HCT116 (cell line): Measurements from ENCODE around the gene ELK3. TPM values are rescaled to one million over a fixed set of nuclear protein-coding genes. Genes with fewer than 3 reads are reported as not detected.

Experiments
- ATAC-seq: fragments of 200-7000 bp; cut with Tn5 transposase; 2 replicates; pipeline ENCODE4 v1.9.1; 2020; ENCODE audit warnings: mild to moderate bottlenecking, moderate library complexity
- BruUV-seq: library from RNA; stranded (reverse); fragments of 400-500 nt; replicated peaks from 2 replicates; lab custom pipeline; 2021; lab: Mats Ljungman, UMichigan
- CTCF ChIA-PET: fragments of 300-600 bp; sonication (Branson Sonifier 250); formaldehyde crosslinking; loops from one replicate; lab custom pipeline; 2021; ENCODE audit warnings: antibody characterized with exemption; lab: Charles Lee
- POLR2A ChIA-PET: fragments of 300-600, 350-600 bp; sonication (Branson Sonifier 250); formaldehyde crosslinking; loops from one replicate; lab custom pipeline; 2021; ENCODE audit warnings: antibody characterized with exemption; lab: Charles Lee
- RAD21 ChIA-PET, 2 experiments: fragments of 300-600 bp; sonication (Branson Sonifier 250); formaldehyde crosslinking; loops; one replicate each; lab custom pipeline; 2023; ENCODE audit warnings: low total read pairs in 2 of 2; ENCODE audit not compliant: uncharacterized antibody in 2 of 2, unreplicated experiment in 2 of 2, low non-redundant PET in 1 of 2; lab: Charles Lee
- DNase-seq: peaks from one replicate; pipeline ENCODE4 v3.0.0-alpha.2; 2010; ENCODE audit warnings: low read depth, low spot score
- H2AFZ ChIP-seq: fragments of 200-600 bp; shearing (Covaris generic), sonication (generic); 2 replicates; pipeline ENCODE4 v1.6.1; 2017; ENCODE audit warnings: low read depth, mixed run types, mixed read lengths, antibody characterized with exemption, low read length; ENCODE audit not compliant: poor library complexity, severe bottlenecking
- H3K27ac ChIP-seq: 2 replicates; pipeline ENCODE4 v1.5.1; 2012; ENCODE audit warnings: low read depth, low read length
- H3K27me3 ChIP-seq: fragments of 200-600 bp; sonication (generic); 2 replicates; pipeline ENCODE4 v1.6.1; 2016; ENCODE audit warnings: mixed run types, low read length, mixed read lengths; ENCODE audit not compliant: insufficient read depth
- H3K36me3 ChIP-seq, 2 experiments: fragments of 200-500 bp in 1 of 2; fragments of 200-600 bp in 1 of 2; sonication (Bioruptor generic) in 1 of 2; sonication (generic) in 1 of 2; 2 replicates each; pipeline versions ENCODE4 v1.5.1 to v1.6.1; 2014 to 2016; ENCODE audit warnings: low read length in 2 of 2, inconsistent platforms in 1 of 2, mixed read lengths in 1 of 2, mixed run types in 1 of 2; ENCODE audit not compliant: insufficient read depth in 2 of 2, control insufficient read depth in 1 of 2
- H3K4me1 ChIP-seq, 2 experiments: fragments of 200-600 bp in 1 of 2; sonication (generic) in 1 of 2; 2 replicates each; pipeline versions ENCODE4 v1.5.1 to v1.6.1; 2012 to 2017; ENCODE audit warnings: low read length in 2 of 2, inconsistent platforms in 1 of 2, mild to moderate bottlenecking in 1 of 2, mixed read lengths in 1 of 2, mixed run types in 1 of 2, moderate library complexity in 1 of 2; ENCODE audit not compliant: insufficient read depth in 2 of 2, control insufficient read depth in 1 of 2
- H3K4me2 ChIP-seq: fragments of 200-600 bp; sonication (generic); 2 replicates; pipeline ENCODE4 v1.6.1; 2017; ENCODE audit warnings: mixed run types, low read length, mixed read lengths
- H3K4me3 ChIP-seq, 2 experiments: fragments of 200-600 bp in 1 of 2; sonication (generic) in 1 of 2; replicated peaks in 1 of 2; 2 replicates each; pipeline ENCODE4 v1.5.1; 2011 to 2016; ENCODE audit warnings: low read length in 2 of 2, control low read depth in 1 of 2, low read depth in 1 of 2, mild to moderate bottlenecking in 1 of 2, mixed read lengths in 1 of 2, mixed run types in 1 of 2
- H3K79me2 ChIP-seq: fragments of 200-600 bp; sonication (generic); 2 replicates; pipeline ENCODE4 v1.6.1; 2017; ENCODE audit warnings: mild to moderate bottlenecking, mixed run types, low read length, moderate library complexity, mixed read lengths; ENCODE audit not compliant: insufficient read depth
- H3K9ac ChIP-seq: fragments of 200-600 bp; sonication (generic); 2 replicates; pipeline ENCODE4 v1.6.1; 2016; ENCODE audit warnings: low read length, mixed read lengths
- H3K9me2 ChIP-seq: fragments of 200-600 bp; sonication (generic), shearing (Covaris generic); 2 replicates; pipeline ENCODE4 v1.6.1; 2017; ENCODE audit warnings: mixed run types, mild to moderate bottlenecking, moderate library complexity; ENCODE audit not compliant: insufficient read depth
- H3K9me3 ChIP-seq, 2 experiments: fragments of 200-500 bp in 1 of 2; fragments of 200-600 bp in 1 of 2; sonication (Bioruptor generic) in 1 of 2; sonication (generic) in 1 of 2; 2 replicates each; pipeline ENCODE4 v1.6.1; 2014 to 2017; ENCODE audit warnings: low read length in 2 of 2, mixed read lengths in 2 of 2, inconsistent platforms in 1 of 2, low read depth in 1 of 2, mild to moderate bottlenecking in 1 of 2, mixed run types in 1 of 2, moderate library complexity in 1 of 2; ENCODE audit not compliant: control insufficient read depth in 1 of 2, insufficient read depth in 1 of 2
- H4K20me1 ChIP-seq: fragments of 200-600 bp; sonication (generic), shearing (Covaris generic); 2 replicates; pipeline ENCODE4 v1.6.1; 2017; ENCODE audit warnings: mixed run types, mild to moderate bottlenecking, moderate library complexity; ENCODE audit not compliant: insufficient read depth
- CBX3 ChIP-seq: IDR thresholded peaks from 2 replicates; pipeline ENCODE4 v1.6.1; 2012; ENCODE audit warnings: low read depth
- EZH2 ChIP-seq: fragments of 200-600 bp; sonication (generic); IDR thresholded peaks from 2 replicates; pipeline ENCODE4 v1.6.1; 2017; ENCODE audit warnings: antibody characterized with exemption, mixed run types
- EZH2phosphoT487 ChIP-seq: fragments of 200-600 bp; IDR thresholded peaks from 2 replicates; pipeline ENCODE4 v1.6.1; 2018; ENCODE audit warnings: antibody characterized with exemption, borderline replicate concordance
- JUND ChIP-seq: IDR thresholded peaks from 2 replicates; pipeline ENCODE4 v1.6.1; 2012
- POLR2A ChIP-seq: IDR thresholded peaks from 2 replicates; pipeline ENCODE4 v1.7.0; 2011; ENCODE audit warnings: borderline replicate concordance; ENCODE audit not compliant: insufficient read depth, insufficient read length; ENCODE audit errors: extremely low read depth
- RAD21 ChIP-seq: IDR thresholded peaks from 2 replicates; pipeline ENCODE4 v1.6.1; 2012; ENCODE audit warnings: low read depth, mild to moderate bottlenecking
- SIN3A ChIP-seq: IDR thresholded peaks from 2 replicates; pipeline ENCODE4 v1.6.1; 2012; ENCODE audit warnings: low read depth
- SRF ChIP-seq: IDR thresholded peaks from 2 replicates; pipeline ENCODE4 v1.6.1; 2012; ENCODE audit warnings: low read depth
- TCF7L2 ChIP-seq: IDR thresholded peaks from 2 replicates; pipeline ENCODE4 v1.7.0; 2011; ENCODE audit warnings: borderline replicate concordance, inconsistent platforms; ENCODE audit not compliant: insufficient read depth, insufficient read length; ENCODE audit errors: extremely low read depth
- ZNF274 ChIP-seq: fragments of 200-500 bp; sonication (Bioruptor generic); IDR thresholded peaks from 2 replicates; pipeline ENCODE4 v1.6.1; 2014; ENCODE audit warnings: mild to moderate bottlenecking, low read depth, low read length, inconsistent platforms
- intact Hi-C: fragments of 100-400 bp; cut with micrococcal nuclease; formaldehyde crosslinking; loops from 2 replicates; pipeline ENCODE4 v1.10.0; 2022
- total RNA-seq: library from RNA; stranded (reverse); gene quantifications from one replicate; pipeline ENCODE4 v1.2.1, GENCODE V29; 2021; ENCODE audit not compliant: unreplicated experiment
- TF ChIP-seq, protein P1 (sequence below): IDR thresholded peaks from 2 replicates; pipeline ENCODE4 v1.6.1; 2012; ENCODE audit warnings: low read depth
- TF ChIP-seq, protein P2 (sequence below): IDR thresholded peaks from 2 replicates; pipeline ENCODE4 v1.6.1; 2011; ENCODE audit warnings: mild to moderate bottlenecking, low read length, moderate library complexity; ENCODE audit not compliant: insufficient replicate concordance; ENCODE audit errors: extremely low read depth
- TF ChIP-seq, protein P3 (sequence below): IDR thresholded peaks from 2 replicates; pipeline ENCODE4 v1.6.1; 2012

The ELK3 gene
- total RNA-seq, 1 experiment from 2014 or later = 45.6 TPM

DNA sequence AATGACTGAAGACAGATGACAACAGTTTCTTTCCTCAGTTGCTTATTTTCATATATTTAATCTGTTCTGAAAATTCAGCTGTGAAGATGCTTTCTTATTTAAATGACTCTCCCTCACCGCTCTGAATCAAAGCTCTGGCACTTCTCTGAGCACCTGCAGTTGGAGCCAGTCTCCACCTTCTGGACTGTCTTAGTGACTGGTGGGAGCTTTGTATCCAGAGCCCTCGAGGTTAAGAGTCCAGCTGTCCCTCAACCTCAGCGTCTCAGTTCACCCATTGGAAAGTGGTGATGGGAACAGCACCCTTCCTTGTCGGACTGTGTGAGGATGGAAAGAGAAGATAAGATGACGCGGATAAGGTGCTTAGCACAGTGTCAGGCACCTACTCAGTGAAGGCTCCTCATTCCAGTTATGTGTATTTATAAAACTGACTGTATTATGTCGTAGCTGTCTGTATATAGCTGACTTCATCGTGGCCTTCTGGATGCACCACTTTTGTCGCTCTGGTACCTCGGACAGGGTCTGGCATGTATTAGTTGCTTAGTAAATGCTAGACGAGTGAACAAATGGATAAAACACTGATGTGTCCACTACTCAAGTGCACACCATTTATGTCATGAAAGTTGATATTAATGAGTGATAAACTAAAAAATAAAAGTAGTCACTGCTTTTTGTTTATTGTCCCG, 34.5 kb downstream of the ELK3 start:
- Histone ChIP-seq H3K27me3 (no peaks in the 10 kb centered on the region), H3K9ac (no peak overlapping the region), H3K9me2 (no peaks in the 10 kb centered on the region), H3K4me3 (no peak overlapping the region), H3K27ac (no peak overlapping the region), H3K4me1 (no peaks in the 10 kb centered on the region), H3K4me2 (no peak overlapping the region), H3K36me3 (peaks cover 0 to 14% of the 10 kb centered on the region in 2 experiments; a peak in 1 of 4 replicates), H3K9me3 (no peaks in the 10 kb centered on the region), H2AFZ (no peak overlapping the region), H3K79me2 (peaks cover 48% of the 10 kb centered on the region), H4K20me1 (no peaks in the 10 kb centered on the region)
- ATAC-seq = no peak
- POLR2A ChIA-PET = no interaction called here
- CTCF ChIA-PET = no interaction called here
- DNase-seq = no peak
- no TSS peak for BruUV-seq
- RAD21 ChIA-PET = no interaction called here
- intact Hi-C loops = no loop called here
- TF ChIP-seq RAD21 (no peak), JUND (no peak), CBX3 (no peak), SIN3A (no peak), POLR2A (no peak), SRF (no peak), EZH2 (no peak), TCF7L2 (no peak), ZNF274 (no peak), EZH2phosphoT487 (no peak)
- TF ChIP-seq, protein P1, sequence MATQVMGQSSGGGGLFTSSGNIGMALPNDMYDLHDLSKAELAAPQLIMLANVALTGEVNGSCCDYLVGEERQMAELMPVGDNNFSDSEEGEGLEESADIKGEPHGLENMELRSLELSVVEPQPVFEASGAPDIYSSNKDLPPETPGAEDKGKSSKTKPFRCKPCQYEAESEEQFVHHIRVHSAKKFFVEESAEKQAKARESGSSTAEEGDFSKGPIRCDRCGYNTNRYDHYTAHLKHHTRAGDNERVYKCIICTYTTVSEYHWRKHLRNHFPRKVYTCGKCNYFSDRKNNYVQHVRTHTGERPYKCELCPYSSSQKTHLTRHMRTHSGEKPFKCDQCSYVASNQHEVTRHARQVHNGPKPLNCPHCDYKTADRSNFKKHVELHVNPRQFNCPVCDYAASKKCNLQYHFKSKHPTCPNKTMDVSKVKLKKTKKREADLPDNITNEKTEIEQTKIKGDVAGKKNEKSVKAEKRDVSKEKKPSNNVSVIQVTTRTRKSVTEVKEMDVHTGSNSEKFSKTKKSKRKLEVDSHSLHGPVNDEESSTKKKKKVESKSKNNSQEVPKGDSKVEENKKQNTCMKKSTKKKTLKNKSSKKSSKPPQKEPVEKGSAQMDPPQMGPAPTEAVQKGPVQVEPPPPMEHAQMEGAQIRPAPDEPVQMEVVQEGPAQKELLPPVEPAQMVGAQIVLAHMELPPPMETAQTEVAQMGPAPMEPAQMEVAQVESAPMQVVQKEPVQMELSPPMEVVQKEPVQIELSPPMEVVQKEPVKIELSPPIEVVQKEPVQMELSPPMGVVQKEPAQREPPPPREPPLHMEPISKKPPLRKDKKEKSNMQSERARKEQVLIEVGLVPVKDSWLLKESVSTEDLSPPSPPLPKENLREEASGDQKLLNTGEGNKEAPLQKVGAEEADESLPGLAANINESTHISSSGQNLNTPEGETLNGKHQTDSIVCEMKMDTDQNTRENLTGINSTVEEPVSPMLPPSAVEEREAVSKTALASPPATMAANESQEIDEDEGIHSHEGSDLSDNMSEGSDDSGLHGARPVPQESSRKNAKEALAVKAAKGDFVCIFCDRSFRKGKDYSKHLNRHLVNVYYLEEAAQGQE = no peak
- TF ChIP-seq, protein P2, sequence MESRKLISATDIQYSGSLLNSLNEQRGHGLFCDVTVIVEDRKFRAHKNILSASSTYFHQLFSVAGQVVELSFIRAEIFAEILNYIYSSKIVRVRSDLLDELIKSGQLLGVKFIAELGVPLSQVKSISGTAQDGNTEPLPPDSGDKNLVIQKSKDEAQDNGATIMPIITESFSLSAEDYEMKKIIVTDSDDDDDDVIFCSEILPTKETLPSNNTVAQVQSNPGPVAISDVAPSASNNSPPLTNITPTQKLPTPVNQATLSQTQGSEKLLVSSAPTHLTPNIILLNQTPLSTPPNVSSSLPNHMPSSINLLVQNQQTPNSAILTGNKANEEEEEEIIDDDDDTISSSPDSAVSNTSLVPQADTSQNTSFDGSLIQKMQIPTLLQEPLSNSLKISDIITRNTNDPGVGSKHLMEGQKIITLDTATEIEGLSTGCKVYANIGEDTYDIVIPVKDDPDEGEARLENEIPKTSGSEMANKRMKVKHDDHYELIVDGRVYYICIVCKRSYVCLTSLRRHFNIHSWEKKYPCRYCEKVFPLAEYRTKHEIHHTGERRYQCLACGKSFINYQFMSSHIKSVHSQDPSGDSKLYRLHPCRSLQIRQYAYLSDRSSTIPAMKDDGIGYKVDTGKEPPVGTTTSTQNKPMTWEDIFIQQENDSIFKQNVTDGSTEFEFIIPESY = no peak
- TF ChIP-seq, protein P3, sequence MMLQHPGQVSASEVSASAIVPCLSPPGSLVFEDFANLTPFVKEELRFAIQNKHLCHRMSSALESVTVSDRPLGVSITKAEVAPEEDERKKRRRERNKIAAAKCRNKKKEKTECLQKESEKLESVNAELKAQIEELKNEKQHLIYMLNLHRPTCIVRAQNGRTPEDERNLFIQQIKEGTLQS = no peak
